Erythroblast (primary cell): ENCODE measurements around the gene ATXN7.

Source experiments
- GATA1 ChIP-seq: IDR thresholded peaks from 2 replicates; pipeline ENCODE4 v1.6.1; 2011; ENCODE audit warnings: low read depth, mild to moderate bottlenecking, control low read depth, low read length, moderate library complexity
- POLR2A ChIP-seq: IDR thresholded peaks from 2 replicates; pipeline ENCODE4 v1.6.1; 2011; ENCODE audit warnings: mild to moderate bottlenecking, low read length

DNA sequence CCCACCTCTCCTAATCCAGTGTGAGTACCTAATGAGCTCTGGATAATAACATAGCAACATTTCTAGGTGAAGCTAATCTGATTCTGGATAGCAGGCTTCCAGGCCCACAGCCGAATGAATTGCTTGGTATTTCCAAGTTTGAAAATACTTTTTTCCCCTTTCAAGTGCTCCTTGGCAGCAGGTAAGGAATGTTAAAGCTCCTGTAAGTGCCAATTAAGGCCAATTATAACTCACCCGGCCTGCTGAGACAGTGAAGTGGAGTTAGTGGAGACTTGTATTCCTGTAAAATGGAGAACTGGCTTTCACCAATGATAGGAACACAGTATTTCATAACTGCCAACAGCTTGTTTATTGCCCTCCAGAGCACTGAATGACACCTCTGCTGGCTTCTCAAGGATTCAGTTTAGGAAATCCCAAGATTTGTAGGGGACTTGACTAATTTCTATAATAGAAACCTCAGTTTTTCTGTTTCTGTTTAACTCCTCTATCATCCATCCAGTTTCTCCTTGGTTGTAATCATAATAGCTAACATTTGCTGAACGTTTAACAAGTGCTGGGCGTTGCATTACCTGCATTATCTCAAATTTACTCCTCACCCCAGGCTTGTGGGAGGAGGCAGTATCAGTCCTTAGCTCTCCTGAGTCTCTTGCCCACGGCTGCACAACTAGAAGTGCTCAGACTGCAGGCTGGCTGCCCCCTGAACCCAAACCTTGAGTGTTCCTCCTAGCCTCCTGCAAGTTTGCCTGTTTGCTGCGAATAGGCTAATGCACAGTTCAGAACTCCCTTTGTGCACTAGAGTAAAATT is 101.2 kb downstream of the ATXN7 start:
- TF ChIP-seq POLR2A (no peak), GATA1 (no peak)
